ENCODE measurements around the gene DCST1. TPM values are rescaled to one million over a fixed set of nuclear protein-coding genes. Genes with fewer than 3 reads are reported as not detected.

The DCST1 gene
- total and polyA plus RNA-seq, 4 donors, result not detected

DNA sequence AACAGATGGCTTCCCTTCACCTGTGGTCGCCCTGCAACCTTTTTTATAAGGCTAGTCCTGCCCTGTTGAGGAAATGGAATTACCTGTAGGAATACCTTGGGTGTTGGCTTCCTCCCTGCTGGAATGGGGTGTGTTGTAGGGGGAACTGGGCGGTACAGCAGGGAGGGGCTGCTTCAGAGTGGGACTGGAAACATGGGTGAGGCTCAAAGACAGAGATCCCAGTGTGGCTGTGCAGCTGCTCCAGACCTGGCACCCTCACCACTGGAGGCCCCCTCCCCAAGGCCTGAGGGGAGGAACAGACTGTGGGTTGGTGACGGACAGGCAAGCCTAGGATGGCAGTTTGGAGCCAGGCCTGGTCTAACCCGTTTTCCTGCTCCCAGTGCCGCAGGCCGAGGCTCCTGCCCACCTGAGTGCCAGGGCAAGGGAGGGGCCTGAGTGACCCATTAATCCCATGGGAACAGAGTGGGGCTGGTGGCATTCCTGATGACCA is 49.5 kb downstream of the DCST1 start:
- DNase-seq (ENCODE audit: low spot score), result no peak
- Histone ChIP-seq H3K4me1 (ENCODE audit: control insufficient read depth in 4 of 4, insufficient read depth in 4 of 4, low read length in 3 of 4) (peaks cover 21 to 59% (median 43%) of the 10 kb centered on the region in 4 donors), H3K9me3 (ENCODE audit: control insufficient read depth in 4 of 4, low read length in 3 of 4) (no peaks in the 10 kb centered on the region), H3K27me3 (ENCODE audit: control insufficient read depth in 4 of 4, insufficient read depth in 4 of 4, low read length in 3 of 4) (peaks cover 0 to 21% (median 8%) of the 10 kb centered on the region in 4 donors), H3K36me3 (ENCODE audit: control insufficient read depth in 4 of 4, insufficient read depth in 3 of 4, low read depth in 1 of 4, low read length in 3 of 4) (no peaks in the 10 kb centered on the region), H3K9ac (ENCODE audit: low read depth in 1 of 2, low read length in 2 of 2) (no peak overlapping the region), H3K4me3 (ENCODE audit: low read depth in 1 of 3, low read length in 3 of 3) (no peak overlapping the region), H3K27ac (ENCODE audit: low read depth in 1 of 2, low read length in 2 of 2) (no peak overlapping the region)
- TF ChIP-seq, protein P1, sequence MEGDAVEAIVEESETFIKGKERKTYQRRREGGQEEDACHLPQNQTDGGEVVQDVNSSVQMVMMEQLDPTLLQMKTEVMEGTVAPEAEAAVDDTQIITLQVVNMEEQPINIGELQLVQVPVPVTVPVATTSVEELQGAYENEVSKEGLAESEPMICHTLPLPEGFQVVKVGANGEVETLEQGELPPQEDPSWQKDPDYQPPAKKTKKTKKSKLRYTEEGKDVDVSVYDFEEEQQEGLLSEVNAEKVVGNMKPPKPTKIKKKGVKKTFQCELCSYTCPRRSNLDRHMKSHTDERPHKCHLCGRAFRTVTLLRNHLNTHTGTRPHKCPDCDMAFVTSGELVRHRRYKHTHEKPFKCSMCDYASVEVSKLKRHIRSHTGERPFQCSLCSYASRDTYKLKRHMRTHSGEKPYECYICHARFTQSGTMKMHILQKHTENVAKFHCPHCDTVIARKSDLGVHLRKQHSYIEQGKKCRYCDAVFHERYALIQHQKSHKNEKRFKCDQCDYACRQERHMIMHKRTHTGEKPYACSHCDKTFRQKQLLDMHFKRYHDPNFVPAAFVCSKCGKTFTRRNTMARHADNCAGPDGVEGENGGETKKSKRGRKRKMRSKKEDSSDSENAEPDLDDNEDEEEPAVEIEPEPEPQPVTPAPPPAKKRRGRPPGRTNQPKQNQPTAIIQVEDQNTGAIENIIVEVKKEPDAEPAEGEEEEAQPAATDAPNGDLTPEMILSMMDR (IDR thresholded peaks at IDR 0.05; ENCODE audit: low read depth, low read length, missing input control), result no peak
- TF ChIP-seq, protein P2, sequence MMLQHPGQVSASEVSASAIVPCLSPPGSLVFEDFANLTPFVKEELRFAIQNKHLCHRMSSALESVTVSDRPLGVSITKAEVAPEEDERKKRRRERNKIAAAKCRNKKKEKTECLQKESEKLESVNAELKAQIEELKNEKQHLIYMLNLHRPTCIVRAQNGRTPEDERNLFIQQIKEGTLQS (IDR thresholded peaks at IDR 0.05), result no peak
- TF ChIP-seq RAD21 (IDR thresholded peaks at IDR 0.05) (no peak), NR2F2 (IDR thresholded peaks at IDR 0.05) (no peak), FOXA2 (IDR thresholded peaks at IDR 0.05) (no peak), HNF4G (IDR thresholded peaks at IDR 0.05) (no peak), SP1 (IDR thresholded peaks at IDR 0.05) (no peak)
- WGBS, result 60% methylated on average over 6 of the region's 6 CpGs

DNA sequence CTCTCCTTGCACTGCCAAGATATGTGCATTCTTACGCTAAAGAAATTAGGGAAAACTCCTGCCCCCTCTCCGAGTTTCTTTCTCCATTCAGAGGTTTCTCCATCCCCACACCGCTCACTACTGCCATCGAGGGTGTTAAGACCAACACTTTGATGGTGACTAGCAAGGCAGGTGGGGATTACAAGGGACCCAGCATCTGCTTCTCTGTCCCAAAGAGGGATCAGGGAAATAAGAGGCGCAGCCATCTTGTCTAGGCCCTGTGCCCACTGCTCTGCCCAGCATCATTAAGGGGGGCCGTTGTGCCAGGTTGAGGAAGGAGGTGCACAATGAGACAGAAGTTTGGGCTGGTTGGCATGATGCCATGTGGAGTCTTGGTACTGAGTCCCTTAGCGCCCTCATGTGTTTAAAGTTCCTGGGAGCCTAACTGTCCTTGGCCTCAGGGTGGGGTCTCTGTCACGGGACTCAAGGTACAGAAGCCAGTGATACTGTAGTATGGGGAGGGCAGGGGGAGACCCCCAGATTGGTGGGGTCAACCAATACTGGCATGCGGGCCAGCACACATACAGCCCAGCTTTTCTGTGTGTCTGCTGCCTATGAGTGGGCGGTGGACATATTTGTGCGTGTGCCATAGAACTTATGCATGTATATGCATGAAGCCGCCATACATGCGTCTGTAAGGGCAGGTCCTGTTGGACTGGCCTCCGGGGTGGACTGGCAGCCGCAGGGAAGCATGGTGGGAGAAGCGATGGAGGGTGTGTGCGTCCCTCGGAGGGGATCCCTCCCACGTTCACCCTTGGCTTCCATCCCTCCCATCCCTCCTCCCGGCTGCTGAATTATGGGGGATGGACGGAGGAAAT is 50.5 kb downstream of the DCST1 start:
- no peak overlapping the region for H3K9ac ChIP-seq (ENCODE audit: low read depth in 1 of 2, low read length in 2 of 2)
- WGBS, result 26% methylated on average over 21 of the region's 21 CpGs
- peak overlapping the region in 1 of 2 donors; percentile 93 for H3K27ac ChIP-seq (ENCODE audit: low read depth in 1 of 2, low read length in 2 of 2)
- H3K27me3 ChIP-seq (ENCODE audit: control insufficient read depth in 4 of 4, insufficient read depth in 4 of 4, low read length in 3 of 4), result peaks cover 0 to 21% (median 8%) of the 10 kb centered on the region in 4 donors
- no peaks in the 10 kb centered on the region for H3K36me3 ChIP-seq (ENCODE audit: control insufficient read depth in 4 of 4, insufficient read depth in 3 of 4, low read depth in 1 of 4, low read length in 3 of 4)
- no peaks in the 10 kb centered on the region for H3K9me3 ChIP-seq (ENCODE audit: control insufficient read depth in 4 of 4, low read length in 3 of 4)
- TF ChIP-seq YY1 (IDR thresholded peaks at IDR 0.05) (peak; percentile 5), RAD21 (IDR thresholded peaks at IDR 0.05) (peak in 1 of 2 donors; percentile 3), JUND (IDR thresholded peaks at IDR 0.05) (no peak)
- TF ChIP-seq, protein P3, sequence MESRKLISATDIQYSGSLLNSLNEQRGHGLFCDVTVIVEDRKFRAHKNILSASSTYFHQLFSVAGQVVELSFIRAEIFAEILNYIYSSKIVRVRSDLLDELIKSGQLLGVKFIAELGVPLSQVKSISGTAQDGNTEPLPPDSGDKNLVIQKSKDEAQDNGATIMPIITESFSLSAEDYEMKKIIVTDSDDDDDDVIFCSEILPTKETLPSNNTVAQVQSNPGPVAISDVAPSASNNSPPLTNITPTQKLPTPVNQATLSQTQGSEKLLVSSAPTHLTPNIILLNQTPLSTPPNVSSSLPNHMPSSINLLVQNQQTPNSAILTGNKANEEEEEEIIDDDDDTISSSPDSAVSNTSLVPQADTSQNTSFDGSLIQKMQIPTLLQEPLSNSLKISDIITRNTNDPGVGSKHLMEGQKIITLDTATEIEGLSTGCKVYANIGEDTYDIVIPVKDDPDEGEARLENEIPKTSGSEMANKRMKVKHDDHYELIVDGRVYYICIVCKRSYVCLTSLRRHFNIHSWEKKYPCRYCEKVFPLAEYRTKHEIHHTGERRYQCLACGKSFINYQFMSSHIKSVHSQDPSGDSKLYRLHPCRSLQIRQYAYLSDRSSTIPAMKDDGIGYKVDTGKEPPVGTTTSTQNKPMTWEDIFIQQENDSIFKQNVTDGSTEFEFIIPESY (IDR thresholded peaks at IDR 0.05), result no peak
- no peak for DNase-seq (ENCODE audit: low spot score)
- peak overlapping the region in 1 of 3 donors; percentile 68 for H3K4me3 ChIP-seq (ENCODE audit: low read depth in 1 of 3, low read length in 3 of 3)
- H3K4me1 ChIP-seq (ENCODE audit: control insufficient read depth in 4 of 4, insufficient read depth in 4 of 4, low read length in 3 of 4), result peaks cover 19 to 55% (median 39%) of the 10 kb centered on the region in 4 donors

DNA sequence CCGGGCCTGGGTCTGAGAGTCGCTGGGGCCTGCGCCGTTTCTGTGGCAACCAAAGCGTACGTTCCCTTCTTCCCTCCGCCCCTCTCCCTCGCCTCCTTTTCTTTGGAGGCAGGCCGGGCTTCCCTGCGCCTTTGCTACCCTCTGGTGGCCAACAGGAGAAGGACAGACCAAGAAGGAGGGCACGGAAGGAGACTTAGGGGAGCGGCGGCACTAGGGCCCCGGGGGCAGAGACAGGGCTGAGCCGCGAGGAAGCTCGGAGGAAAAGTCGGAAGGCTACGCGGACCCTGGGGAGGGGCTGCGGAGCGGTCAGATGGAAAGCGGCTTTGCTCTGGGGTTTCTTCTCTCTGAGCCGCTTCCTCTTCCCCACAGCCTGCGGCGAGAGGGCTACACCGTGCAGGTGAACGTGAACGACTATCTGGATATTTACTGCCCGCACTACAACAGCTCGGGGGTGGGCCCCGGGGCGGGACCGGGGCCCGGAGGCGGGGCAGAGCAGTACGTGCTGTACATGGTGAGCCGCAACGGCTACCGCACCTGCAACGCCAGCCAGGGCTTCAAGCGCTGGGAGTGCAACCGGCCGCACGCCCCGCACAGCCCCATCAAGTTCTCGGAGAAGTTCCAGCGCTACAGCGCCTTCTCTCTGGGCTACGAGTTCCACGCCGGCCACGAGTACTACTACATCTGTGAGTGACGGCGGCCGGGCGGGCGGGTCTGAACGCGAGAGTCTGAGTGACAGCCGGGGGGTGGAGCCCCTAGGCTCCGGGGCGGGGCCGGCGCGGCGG is 51.3 kb downstream of the DCST1 start:
- no peaks in the 10 kb centered on the region for H3K9me3 ChIP-seq (ENCODE audit: control insufficient read depth in 4 of 4, low read length in 3 of 4)
- H3K27ac ChIP-seq (ENCODE audit: low read depth in 1 of 2, low read length in 2 of 2), result peak overlapping the region; percentile 79 to 93
- peak overlapping the region; percentile 21 to 68 (median 51) for H3K4me3 ChIP-seq (ENCODE audit: low read depth in 1 of 3, low read length in 3 of 3)
- no peaks in the 10 kb centered on the region for H3K36me3 ChIP-seq (ENCODE audit: control insufficient read depth in 4 of 4, insufficient read depth in 3 of 4, low read depth in 1 of 4, low read length in 3 of 4)
- DNase-seq (ENCODE audit: low spot score), result peak; percentile 93
- H3K9ac ChIP-seq (ENCODE audit: low read depth in 1 of 2, low read length in 2 of 2), result peak overlapping the region; percentile 0 to 53
- WGBS, result under 1% methylated on average over 67 of the region's 67 CpGs
- H3K4me1 ChIP-seq (ENCODE audit: control insufficient read depth in 4 of 4, insufficient read depth in 4 of 4, low read length in 3 of 4), result peaks cover 16 to 47% (median 33%) of the 10 kb centered on the region in 4 donors
- H3K27me3 ChIP-seq (ENCODE audit: control insufficient read depth in 4 of 4, insufficient read depth in 4 of 4, low read length in 3 of 4), result peaks cover 0 to 21% (median 8%) of the 10 kb centered on the region in 4 donors
- TF ChIP-seq, protein P1 (IDR thresholded peaks at IDR 0.05; ENCODE audit: low read depth, low read length, missing input control), result peak; percentile 94
- TF ChIP-seq RAD21 (IDR thresholded peaks at IDR 0.05) (peak; percentile 96 to 97), GABPA (IDR thresholded peaks at IDR 0.05 in 1 of 2, conservative IDR thresholded peaks at IDR 0.05 in 1 of 2) (peak in 1 of 2 donors; percentile 28), YY1 (IDR thresholded peaks at IDR 0.05) (peak; percentile 45)
- TF ChIP-seq, protein P4, sequence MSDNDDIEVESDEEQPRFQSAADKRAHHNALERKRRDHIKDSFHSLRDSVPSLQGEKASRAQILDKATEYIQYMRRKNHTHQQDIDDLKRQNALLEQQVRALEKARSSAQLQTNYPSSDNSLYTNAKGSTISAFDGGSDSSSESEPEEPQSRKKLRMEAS (IDR thresholded peaks at IDR 0.05), result no peak
- TF ChIP-seq, protein P3 (IDR thresholded peaks at IDR 0.05), result no peak

Data from liver (tissue), 9 donors.